ENCODE measurements around the gene IFI27L1. TPM values are rescaled to one million over a fixed set of nuclear protein-coding genes. Genes with fewer than 3 reads are reported as not detected.

IFI27L1 gene
- total RNA-seq, 1 donor from 2014 or later: 33.1 TPM

- no peak for TF ChIP-seq CTCF (IDR thresholded peaks at IDR 0.05; ENCODE audit: unreplicated experiment)
- H3K27me3 Mint-ChIP-seq (ENCODE audit: low read depth): no peaks in the 10 kb centered on the region
- peaks cover 9% of the 10 kb centered on the region for H3K36me3 Mint-ChIP-seq
- H3K4me1 Mint-ChIP-seq: peaks cover 14% of the 10 kb centered on the region
- H3K27ac Mint-ChIP-seq: no peak overlapping the region
- no peaks in the 10 kb centered on the region for H3K9me3 Mint-ChIP-seq
- H3K4me3 Mint-ChIP-seq: no peak overlapping the region
- DNase-seq (ENCODE audit: low spot score in 2 of 2, unreplicated experiment in 2 of 2): no peak
Observed at GRCh38 chr14:94045563-94046345, 35.4 kb upstream of the IFI27L1 start.

GRCh38 chr14:94046696-94047250 lies 34.3 kb upstream of the IFI27L1 start:
- H3K9me3 Mint-ChIP-seq: no peaks in the 10 kb centered on the region

DNA sequence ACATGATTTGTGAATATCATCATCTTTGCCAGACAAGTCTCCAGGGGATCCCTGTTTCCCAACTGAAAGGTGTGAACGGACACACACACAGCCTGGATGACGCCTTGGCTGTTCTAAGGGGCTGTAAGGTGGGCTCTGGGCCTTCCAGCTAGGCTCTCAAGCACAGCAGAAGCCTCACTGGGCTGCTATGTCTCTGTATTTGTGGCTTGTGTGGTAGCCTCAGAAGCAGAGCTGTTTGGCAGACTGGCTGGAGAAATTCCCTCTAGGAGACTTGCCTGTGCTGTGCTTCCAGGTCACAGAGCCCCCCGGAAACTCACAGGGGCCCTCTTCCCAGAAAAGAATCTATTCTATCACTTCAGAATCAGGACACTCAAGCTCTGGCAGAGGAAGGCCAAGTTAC lies 33.5 kb upstream of the IFI27L1 start:
- no peak for TF ChIP-seq CTCF (IDR thresholded peaks at IDR 0.05; ENCODE audit: unreplicated experiment)
- Mint-ChIP-seq H3K4me3 (no peak overlapping the region), H3K27me3 (ENCODE audit: low read depth) (no peaks in the 10 kb centered on the region), H3K27ac (no peak overlapping the region), H3K4me1 (peaks cover 16% of the 10 kb centered on the region), H3K9me3 (no peaks in the 10 kb centered on the region), H3K36me3 (peaks cover 24% of the 10 kb centered on the region)
- DNase-seq (ENCODE audit: low spot score in 2 of 2, unreplicated experiment in 2 of 2): no peak

More at GRCh38 chr14:94046696-94047250, 34.3 kb upstream of the IFI27L1 start:
- no peaks in the 10 kb centered on the region for H3K27me3 Mint-ChIP-seq (ENCODE audit: low read depth)
- H3K4me3 Mint-ChIP-seq: no peak overlapping the region
- H3K36me3 Mint-ChIP-seq: peaks cover 17% of the 10 kb centered on the region
- peaks cover 16% of the 10 kb centered on the region for H3K4me1 Mint-ChIP-seq
- H3K27ac Mint-ChIP-seq: no peak overlapping the region
- DNase-seq (ENCODE audit: low spot score in 2 of 2, unreplicated experiment in 2 of 2): no peak
- no peak for TF ChIP-seq CTCF (IDR thresholded peaks at IDR 0.05; ENCODE audit: unreplicated experiment)

GRCh38 chr14:94048691-94049624 lies 32.2 kb upstream of the IFI27L1 start:
- Mint-ChIP-seq H3K4me1 (peaks cover 16% of the 10 kb centered on the region), H3K4me3 (no peak overlapping the region), H3K27ac (peak overlapping the region; percentile 80), H3K36me3 (peaks cover 31% of the 10 kb centered on the region), H3K9me3 (no peaks in the 10 kb centered on the region), H3K27me3 (ENCODE audit: low read depth) (no peaks in the 10 kb centered on the region)
- TF ChIP-seq CTCF (IDR thresholded peaks at IDR 0.05; ENCODE audit: unreplicated experiment): no peak
- peak in 1 of 2 experiments; percentile 56 for DNase-seq (ENCODE audit: low spot score in 2 of 2, unreplicated experiment in 2 of 2)

DNA sequence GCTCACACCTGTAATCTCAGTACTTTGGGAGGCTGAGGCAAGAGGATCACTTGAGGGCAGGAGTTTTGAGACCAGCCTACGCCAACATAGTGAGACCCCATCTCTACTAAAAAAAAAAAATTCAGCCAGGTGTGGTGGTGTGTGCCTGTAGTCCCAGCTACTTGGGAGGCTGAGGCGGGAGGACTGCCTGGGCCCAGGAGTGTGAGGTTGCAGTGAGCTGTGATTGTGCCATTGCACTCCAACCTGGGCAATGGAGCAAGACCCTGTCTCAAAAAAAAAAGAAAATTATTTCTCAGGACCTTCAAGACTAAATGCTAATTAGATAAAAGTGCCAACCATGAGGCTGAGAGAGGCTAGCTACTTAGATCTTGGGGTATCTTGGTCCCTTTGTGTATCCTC lies 31.5 kb upstream of the IFI27L1 start:
- TF ChIP-seq CTCF (IDR thresholded peaks at IDR 0.05; ENCODE audit: unreplicated experiment): no peak
- Mint-ChIP-seq H3K36me3 (peaks cover 37% of the 10 kb centered on the region), H3K9me3 (no peaks in the 10 kb centered on the region), H3K27ac (peak overlapping the region; percentile 80), H3K4me3 (no peak overlapping the region), H3K4me1 (peaks cover 16% of the 10 kb centered on the region), H3K27me3 (ENCODE audit: low read depth) (no peaks in the 10 kb centered on the region)
- no peak for DNase-seq (ENCODE audit: low spot score in 2 of 2, unreplicated experiment in 2 of 2)

Data from mesothelial cell of epicardium (in vitro differentiated cells).